Measurements from ENCODE around the gene KRABD2.
A peak's percentile ranks its signal among the peaks of the same experiment; 100 is the strongest.
"Not testable (repeated sequence)": the region's sequence is repeated elsewhere in the genome, so short reads cannot be mapped to it uniquely, and the experiment has no call there.

The KRABD2 gene

GRCh38 chr17:8392674-8393469, 16.4 kb upstream of the KRABD2 start:
- no peak for DNase-seq (ENCODE audit: low read depth, low spot score)

DNA sequence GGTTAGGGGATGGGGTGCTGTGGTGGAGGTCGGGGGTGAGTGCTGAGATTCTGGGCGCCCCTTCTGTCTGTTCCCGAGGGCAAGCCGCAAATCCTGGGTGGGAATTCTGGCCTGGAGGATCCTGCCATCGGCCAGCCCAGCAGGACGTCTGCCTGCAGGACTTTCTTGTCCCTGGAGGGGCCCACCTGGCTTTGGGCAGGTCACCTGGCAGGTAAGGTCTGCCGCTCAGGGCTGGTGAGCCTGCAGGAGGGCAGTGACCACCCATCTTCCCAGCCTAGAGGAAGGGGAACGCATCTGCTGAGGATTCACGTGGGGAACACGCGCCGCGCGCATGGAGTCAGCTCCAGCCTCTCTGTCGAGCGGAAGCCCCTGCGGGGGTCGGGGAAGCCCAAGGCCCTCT, 15.8 kb upstream of the KRABD2 start:
- DNase-seq (ENCODE audit: low read depth, low spot score), result no peak

DNA sequence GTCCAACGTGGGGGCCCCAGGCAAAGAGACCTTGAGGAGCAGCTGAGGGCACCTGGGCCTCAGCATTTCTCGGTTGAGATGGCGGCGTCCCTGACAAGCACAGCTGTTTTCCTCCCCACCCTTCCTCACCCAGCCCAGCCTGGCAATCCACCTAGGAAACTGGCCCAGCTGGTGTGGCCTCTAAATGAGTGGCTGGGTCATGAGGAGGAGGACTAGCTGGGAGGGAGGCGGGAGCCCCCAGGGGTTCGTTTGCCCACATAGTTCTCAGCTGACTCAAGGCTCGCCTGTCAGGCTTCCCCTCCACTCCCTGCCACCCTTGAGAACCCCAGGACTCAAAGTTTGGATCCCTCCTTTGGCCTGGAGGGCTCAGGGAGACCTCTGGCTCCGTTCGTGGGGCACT, 15.2 kb upstream of the KRABD2 start:
- no peak for DNase-seq (ENCODE audit: low read depth, low spot score)

- DNase-seq (ENCODE audit: low read depth, low spot score), result no peak
Measured at GRCh38 chr17:8387914-8388651, 11.6 kb upstream of the KRABD2 start.

DNA sequence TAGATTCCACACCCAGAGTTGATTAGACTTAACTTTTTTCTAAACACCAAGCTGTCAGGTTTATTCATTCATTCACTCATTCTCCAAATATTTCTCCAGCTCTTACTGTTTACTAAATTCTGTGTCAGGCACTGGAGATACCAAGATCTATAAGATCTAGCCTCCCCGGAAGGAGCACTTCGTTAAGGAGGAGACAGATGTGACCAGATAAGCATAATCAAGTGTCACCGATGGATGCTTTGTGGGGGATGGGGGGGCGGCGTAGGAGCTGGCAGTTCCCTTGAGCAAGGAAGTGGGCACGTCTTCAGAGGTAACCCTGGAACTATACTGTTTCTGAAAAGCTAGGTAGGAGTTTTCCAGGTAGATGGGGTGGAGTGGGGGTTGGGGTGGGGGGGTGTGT, 10.3 kb upstream of the KRABD2 start:
- no peak for DNase-seq (ENCODE audit: low read depth, low spot score)

- no peak for DNase-seq (ENCODE audit: low read depth, low spot score)
Measured at GRCh38 chr17:8384801-8385378, 8.4 kb upstream of the KRABD2 start.

DNA sequence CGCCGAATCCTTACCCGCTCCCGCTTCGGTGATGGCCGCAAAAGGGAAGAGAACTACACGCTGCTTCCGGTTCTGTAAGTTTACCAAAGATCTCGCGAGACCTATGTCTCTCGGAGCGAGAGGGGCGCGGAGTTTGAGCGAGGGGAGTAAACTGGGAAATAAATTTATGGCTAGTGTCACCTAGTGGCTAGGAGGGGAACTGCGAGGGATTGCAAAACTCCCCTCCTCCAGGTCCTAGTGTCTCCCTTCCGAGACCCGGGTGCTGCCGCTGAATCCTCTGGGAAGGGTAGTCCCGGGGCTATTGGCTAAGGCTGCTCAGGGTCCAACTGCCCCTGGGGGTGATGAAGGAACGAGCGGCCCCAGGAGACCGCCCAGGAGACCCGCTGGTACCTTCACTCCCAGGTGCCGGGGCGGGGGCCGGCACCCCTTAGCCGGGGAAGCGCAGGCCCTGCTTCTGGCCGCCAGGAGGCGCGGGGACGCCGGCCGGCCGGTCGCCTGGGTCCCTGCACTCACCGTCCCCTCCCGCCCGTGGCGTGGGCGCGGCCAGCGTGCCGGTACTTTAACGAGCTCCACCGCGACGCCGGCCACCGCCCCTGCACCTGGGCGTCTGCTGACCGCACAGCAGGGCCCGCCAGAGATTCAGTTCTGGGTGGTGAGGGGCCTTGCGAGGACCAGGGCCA, 6.8 kb upstream of the KRABD2 start, which contains the start of gene RPL26:
Gene RPL26 (minus strand): TSS at position 51 of the 680 bp plus-strand sequence. CDS start 883 bp downstream, outside the sequence.
- DNase-seq (ENCODE audit: low read depth, low spot score), result peak; percentile 92

DNA sequence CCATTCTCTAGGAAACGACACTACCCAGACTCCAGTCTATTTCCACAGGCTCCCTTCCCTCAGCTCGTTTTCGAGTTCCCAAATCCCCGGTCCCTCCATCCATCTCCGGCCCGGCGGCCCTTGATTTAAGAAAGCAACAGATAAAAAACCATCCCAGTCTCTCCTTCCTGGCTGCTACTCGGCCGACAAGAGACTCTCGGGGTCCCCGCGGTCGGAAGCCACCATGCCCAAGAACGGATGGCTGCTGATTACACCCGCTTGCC, 6.3 kb upstream of the KRABD2 start:
- DNase-seq (ENCODE audit: low read depth, low spot score), result no peak

GRCh38 chr17:8382052-8382879, 5.8 kb upstream of the KRABD2 start:
- no peak for DNase-seq (ENCODE audit: low read depth, low spot score)

GRCh38 chr17:8380049-8380448, 3.5 kb upstream of the KRABD2 start:
- no peak for DNase-seq (ENCODE audit: low read depth, low spot score)

- not testable (repeated sequence) for DNase-seq (ENCODE audit: low read depth, low spot score)
Measured at GRCh38 chr17:8378117-8378516, 1.6 kb upstream of the KRABD2 start.

GRCh38 chr17:8377422-8377821, 918 bp upstream of the KRABD2 start:
- DNase-seq (ENCODE audit: low read depth, low spot score), result no peak

DNA sequence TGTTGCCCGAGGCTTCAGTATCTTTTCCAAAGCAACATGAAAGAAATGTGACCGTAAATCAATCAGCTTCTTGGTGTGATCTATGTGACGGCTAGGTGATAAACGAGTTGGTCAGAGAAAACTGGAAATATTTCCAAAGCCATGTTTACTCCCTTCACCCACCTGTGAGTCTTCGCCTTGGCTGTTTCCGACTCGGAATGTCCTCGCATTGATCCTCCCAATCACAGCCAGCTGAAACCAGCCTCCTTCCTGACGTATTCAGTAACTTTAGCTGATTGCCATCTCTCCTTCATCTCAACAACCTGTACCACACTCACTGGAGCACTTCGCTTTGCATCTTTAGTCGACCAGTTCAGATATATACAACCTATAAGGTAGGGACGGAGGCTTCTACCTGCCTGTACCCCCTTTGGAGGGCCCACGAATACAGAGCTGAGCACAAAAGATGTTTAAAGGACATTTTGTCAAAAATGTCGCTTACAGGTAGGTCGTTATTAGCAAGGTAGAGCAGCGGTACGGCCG, 705 bp downstream of the KRABD2 start:
- no peak for DNase-seq (ENCODE audit: low read depth, low spot score)

DNA sequence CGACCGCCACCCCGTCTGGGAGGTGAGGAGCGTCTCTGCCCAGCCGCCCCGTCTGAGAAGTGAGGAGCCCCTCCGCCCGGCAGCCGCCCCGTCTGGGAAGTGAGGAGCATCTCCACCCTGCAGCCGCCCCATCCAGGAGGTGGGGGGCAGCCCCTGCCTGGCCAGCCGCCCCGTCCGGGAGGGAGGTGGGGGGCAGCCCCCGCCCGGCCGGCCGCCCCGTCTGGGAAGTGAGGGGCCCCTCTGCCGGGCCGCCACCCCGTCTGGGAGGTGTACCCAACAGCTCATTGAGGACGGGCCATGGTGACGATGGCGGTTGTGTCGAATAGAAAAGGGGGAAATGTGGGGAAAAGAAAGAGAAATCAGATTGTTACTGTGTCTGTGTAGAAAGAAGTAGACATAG, 2.6 kb downstream of the KRABD2 start:
- DNase-seq (ENCODE audit: low read depth, low spot score), result not testable (repeated sequence)

- DNase-seq (ENCODE audit: low read depth, low spot score), result no peak
Measured at GRCh38 chr17:8372422-8372821, 4.1 kb downstream of the KRABD2 start.

DNA sequence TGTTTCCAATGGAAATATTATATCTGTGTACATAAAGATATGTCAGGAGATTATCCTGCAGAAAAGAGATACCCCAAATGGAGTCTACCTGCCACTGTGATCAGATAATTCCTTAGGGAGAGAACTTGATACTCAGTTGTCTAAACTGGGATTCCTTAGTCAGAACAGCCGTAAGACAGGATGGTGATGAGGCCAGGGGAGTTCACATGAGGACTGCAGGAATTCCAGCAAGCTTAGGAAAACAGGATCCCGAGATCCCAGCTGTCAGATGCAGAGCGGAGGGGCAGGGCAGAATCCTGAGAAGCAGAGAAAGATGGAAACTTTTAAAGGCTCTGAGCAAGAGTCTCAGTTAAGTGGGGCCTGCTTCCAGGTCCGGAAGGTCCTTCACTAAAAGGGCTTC, 4.7 kb downstream of the KRABD2 start:
- DNase-seq (ENCODE audit: low read depth, low spot score), result no peak

DNA sequence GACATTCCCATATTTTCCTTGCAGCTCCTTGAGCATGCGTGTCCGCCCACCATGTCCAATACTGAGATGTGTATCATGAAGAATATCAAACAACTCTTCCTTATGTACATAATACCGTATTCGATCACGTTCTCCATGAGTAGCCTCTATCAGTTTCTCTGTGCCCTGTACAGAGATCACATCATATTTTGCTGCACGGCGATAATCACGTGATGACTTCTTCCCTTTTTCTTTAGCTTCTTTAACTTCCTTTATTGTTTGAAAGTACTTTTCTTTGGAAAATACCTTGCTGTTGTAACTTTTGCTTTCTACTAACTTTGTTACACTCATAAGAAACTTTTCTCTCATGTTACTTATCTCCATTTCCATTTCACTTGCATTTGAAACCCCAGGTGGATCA, 6.6 kb downstream of the KRABD2 start:
- no peak for DNase-seq (ENCODE audit: low read depth, low spot score)

- DNase-seq (ENCODE audit: low read depth, low spot score), result no peak
Measured at GRCh38 chr17:8368193-8368592, 8.3 kb downstream of the KRABD2 start.

- no peak for DNase-seq (ENCODE audit: low read depth, low spot score)
Measured at GRCh38 chr17:8366231-8366630, 10.3 kb downstream of the KRABD2 start.

DNA sequence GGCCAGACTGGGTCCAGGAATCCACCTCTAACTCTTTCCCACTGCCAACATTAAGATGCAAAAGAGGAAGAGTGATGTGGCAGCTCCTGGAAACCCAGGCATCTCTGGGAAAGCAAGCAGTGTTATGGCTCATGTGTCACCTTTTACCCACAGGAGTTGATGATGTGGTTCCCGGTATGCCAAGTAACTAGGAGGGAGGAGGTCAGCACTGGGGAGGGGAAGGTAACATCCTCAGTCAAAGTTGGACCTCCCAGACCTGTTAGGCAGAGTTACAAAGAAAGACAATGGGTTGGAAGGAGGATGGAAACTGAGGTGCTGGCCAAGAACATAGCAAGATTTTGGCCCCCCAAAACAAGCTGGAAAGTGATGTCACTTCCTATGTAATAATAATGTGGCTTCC, 11.4 kb downstream of the KRABD2 start:
- no peak for DNase-seq (ENCODE audit: low read depth, low spot score)

DNA sequence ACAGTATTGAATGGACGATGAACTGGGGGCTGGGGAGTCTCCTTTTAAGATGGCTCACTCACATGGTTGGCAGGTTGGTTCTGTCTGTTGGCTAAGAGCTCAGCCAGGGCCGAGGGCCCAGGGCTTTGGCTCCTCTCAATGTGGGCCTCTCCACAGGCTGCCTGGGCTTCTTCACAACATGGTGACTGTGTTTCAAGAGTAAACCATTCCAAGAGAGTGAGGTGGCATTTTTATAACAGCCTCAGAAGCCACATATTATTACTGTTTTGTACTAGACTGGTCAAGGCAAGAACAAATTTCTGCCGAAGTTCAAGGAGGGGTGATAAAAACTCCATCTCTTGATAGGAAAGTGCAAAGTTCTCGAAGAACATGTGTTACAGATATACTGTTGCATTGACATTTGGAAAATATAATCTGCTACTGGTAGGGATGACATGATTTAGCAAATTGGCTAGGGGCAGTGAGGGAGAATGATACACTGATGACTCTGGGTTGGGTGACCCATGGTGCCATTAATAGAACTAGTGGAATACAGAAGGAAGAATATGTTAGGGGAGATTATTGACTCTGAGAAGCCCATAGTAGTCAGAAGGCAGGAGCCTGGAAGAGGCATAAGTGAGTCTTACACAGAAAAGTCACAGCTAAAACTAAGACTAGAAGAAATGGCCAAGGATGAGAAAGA, 13.7 kb downstream of the KRABD2 start:
- DNase-seq (ENCODE audit: low read depth, low spot score), result no peak
